Natural killer cell (primary cell): ENCODE results near the gene PGF. TPM values are rescaled to one million over a fixed set of nuclear protein-coding genes. Genes with fewer than 3 reads are reported as not detected.

Source experiments
- ATAC-seq, 3 donors: fragments of 150-1000 bp in 2 of 3; fragments of 200-7000 bp in 1 of 3; cut with Tn5 transposase; 1 replicate in 1 of 3; 2 replicates in 2 of 3; pipeline ENCODE4 v1.10.0; 2021; ENCODE audit warnings: mild to moderate bottlenecking in 2 of 3, moderate library complexity in 2 of 3
- DNase-seq, 2 donors: peaks; one replicate each; pipeline versions ENCODE4 v3.0.0 to v3.0.0-alpha.2; 2013 to 2021; ENCODE audit warnings: mixed read lengths in 1 of 2
- H3K27ac ChIP-seq: one replicate; pipeline ENCODE4 v1.5.1; 2013; ENCODE audit warnings: mild to moderate bottlenecking, low read length
- H3K27me3 ChIP-seq: one replicate; pipeline ENCODE4 v1.6.1; 2013; ENCODE audit warnings: low read length; ENCODE audit not compliant: control insufficient read depth, insufficient read depth
- H3K36me3 ChIP-seq: one replicate; pipeline ENCODE4 v1.6.1; 2013; ENCODE audit warnings: low read length; ENCODE audit not compliant: control insufficient read depth, insufficient read depth
- H3K4me1 ChIP-seq: one replicate; pipeline ENCODE4 v1.6.1; 2013; ENCODE audit warnings: low read length; ENCODE audit not compliant: control insufficient read depth, insufficient read depth
- H3K4me3 ChIP-seq: one replicate; pipeline ENCODE4 v1.5.1; 2013; ENCODE audit warnings: low read length
- H3K9me3 ChIP-seq: one replicate; pipeline ENCODE4 v1.6.1; 2013; ENCODE audit warnings: low read length; ENCODE audit not compliant: control insufficient read depth, insufficient read depth
- H3K27ac Mint-ChIP-seq, 2 donors: one replicate each; pipeline ENCODE4 v1.8.0; 2022; ENCODE audit warnings: mild to moderate bottlenecking in 2 of 2, mixed read lengths in 2 of 2, moderate library complexity in 1 of 2
- H3K27me3 Mint-ChIP-seq, 2 donors: one replicate each; pipeline ENCODE4 v1.8.0; 2022; ENCODE audit warnings: low read depth in 2 of 2, mixed read lengths in 2 of 2
- H3K36me3 Mint-ChIP-seq: one replicate; pipeline ENCODE4 v1.8.0; 2022; ENCODE audit warnings: mixed read lengths
- H3K4me1 Mint-ChIP-seq, 2 donors: one replicate each; pipeline ENCODE4 v1.8.0; 2022; ENCODE audit warnings: mixed read lengths in 2 of 2
- H3K4me3 Mint-ChIP-seq: one replicate; pipeline ENCODE4 v1.8.0; 2022; ENCODE audit warnings: mild to moderate bottlenecking, moderate library complexity, mixed read lengths
- H3K9me3 Mint-ChIP-seq, 2 donors: one replicate each; pipeline ENCODE4 v1.8.0; 2022; ENCODE audit warnings: mixed read lengths in 2 of 2
- CTCF ChIP-seq: fragments of 200-600 bp; IDR thresholded peaks from one replicate; pipeline ENCODE4 v1.8.0; 2022; ENCODE audit warnings: antibody characterized with exemption
- WGBS: methylation state at CpG from one replicate; pipeline ENCODE4 v1.1.7; 2013; ENCODE audit warnings: missing lambda C conversion rate; ENCODE audit not compliant: insufficient coverage; 5-methylcytosine and 5-hydroxymethylcytosine counted together
- intact Hi-C: fragments of 100-400 bp; cut with micrococcal nuclease; formaldehyde crosslinking; loops from one replicate; pipeline ENCODE4 v1.14.2; 2022
- total RNA-seq, 4 donors: library from RNA; stranded (reverse); fragments of 120-200 nt in 1 of 4; gene quantifications; one replicate each; pipeline versions ENCODE4 v1.2.3 to v1.2.4, GENCODE V29; 2013 to 2022

The PGF gene
- total RNA-seq, 3 donors from 2014 or later (not counting 1 experiment from before 2014, with no cell fraction given): 0.33 to 0.34 TPM; not detected in 1

- Mint-ChIP-seq H3K9me3 (no peaks in the 10 kb centered on the region), H3K36me3 (no peaks in the 10 kb centered on the region), H3K27ac (no peak overlapping the region), H3K27me3 (peaks cover 11 to 18% of the 10 kb centered on the region in 2 donors), H3K4me1 (peaks cover 0 to 17% of the 10 kb centered on the region in 2 donors), H3K4me3 (no peak overlapping the region)
- no peak overlapping the region for H3K4me3 ChIP-seq
- no peak for TF ChIP-seq CTCF
- H3K4me1 ChIP-seq: peaks cover 11% of the 10 kb centered on the region
- intact Hi-C loops: no loop called here
- WGBS: 51% methylated on average over 3 of the region's 4 CpGs
- H3K27me3 ChIP-seq: no peaks in the 10 kb centered on the region
- no peak overlapping the region for H3K27ac ChIP-seq
- H3K36me3 ChIP-seq: no peaks in the 10 kb centered on the region
- H3K9me3 ChIP-seq: no peaks in the 10 kb centered on the region
- DNase-seq (no peak), ATAC-seq (no peak)
These were observed 9.5 kb upstream of the PGF start for GRCh38 chr14:74964787-74965485.

GRCh38 chr14:74963705-74964271, 8.4 kb upstream of the PGF start:
- intact Hi-C loops: no loop called here
- peaks cover 11% of the 10 kb centered on the region for H3K4me1 ChIP-seq
- ATAC-seq (no peak), DNase-seq (no peak)
- WGBS: 45% methylated on average over 9 of the region's 9 CpGs
- no peak overlapping the region for H3K4me3 ChIP-seq
- no peaks in the 10 kb centered on the region for H3K36me3 ChIP-seq
- TF ChIP-seq CTCF: no peak
- H3K36me3 Mint-ChIP-seq: no peaks in the 10 kb centered on the region
- H3K27ac Mint-ChIP-seq: no peak overlapping the region
- no peaks in the 10 kb centered on the region for H3K27me3 ChIP-seq
- no peaks in the 10 kb centered on the region for H3K9me3 ChIP-seq
- no peaks in the 10 kb centered on the region for H3K9me3 Mint-ChIP-seq
- no peak overlapping the region for H3K4me3 Mint-ChIP-seq
- no peak overlapping the region for H3K27ac ChIP-seq
- H3K27me3 Mint-ChIP-seq: peaks cover 11 to 18% of the 10 kb centered on the region in 2 donors
- peaks cover 0 to 17% of the 10 kb centered on the region in 2 donors for H3K4me1 Mint-ChIP-seq

- H3K27ac ChIP-seq: no peak overlapping the region
- no peaks in the 10 kb centered on the region for H3K36me3 Mint-ChIP-seq
These were observed 7.8 kb upstream of the PGF start for GRCh38 chr14:74963178-74963704.

More at GRCh38 chr14:74963178-74963704, 7.8 kb upstream of the PGF start:
- no peak for TF ChIP-seq CTCF
- 78% methylated on average over 12 of the region's 12 CpGs for WGBS
- no peak overlapping the region for H3K4me3 ChIP-seq
- no peaks in the 10 kb centered on the region for H3K9me3 ChIP-seq
- H3K27me3 ChIP-seq: no peaks in the 10 kb centered on the region
- Mint-ChIP-seq H3K4me1 (peaks cover 0 to 17% of the 10 kb centered on the region in 2 donors), H3K27me3 (peaks cover 11 to 18% of the 10 kb centered on the region in 2 donors), H3K4me3 (no peak overlapping the region), H3K9me3 (no peaks in the 10 kb centered on the region), H3K27ac (no peak overlapping the region)
- H3K36me3 ChIP-seq: no peaks in the 10 kb centered on the region
- ATAC-seq (no peak), DNase-seq (no peak)
- H3K4me1 ChIP-seq: peaks cover 11% of the 10 kb centered on the region
- intact Hi-C loops: no loop called here
